T-helper 2 cell (primary cell): ENCODE results near the gene ZNF232.
"Not testable (repeated sequence)": the region's sequence is repeated elsewhere in the genome, so short reads cannot be mapped to it uniquely, and the experiment has no call there.

Experiments used
- DNase-seq, 5 experiments: peaks; one replicate each; pipeline versions ENCODE4 v3.0.0 to v3.0.0-alpha.2; 2012 to 2022

ZNF232 gene

DNA sequence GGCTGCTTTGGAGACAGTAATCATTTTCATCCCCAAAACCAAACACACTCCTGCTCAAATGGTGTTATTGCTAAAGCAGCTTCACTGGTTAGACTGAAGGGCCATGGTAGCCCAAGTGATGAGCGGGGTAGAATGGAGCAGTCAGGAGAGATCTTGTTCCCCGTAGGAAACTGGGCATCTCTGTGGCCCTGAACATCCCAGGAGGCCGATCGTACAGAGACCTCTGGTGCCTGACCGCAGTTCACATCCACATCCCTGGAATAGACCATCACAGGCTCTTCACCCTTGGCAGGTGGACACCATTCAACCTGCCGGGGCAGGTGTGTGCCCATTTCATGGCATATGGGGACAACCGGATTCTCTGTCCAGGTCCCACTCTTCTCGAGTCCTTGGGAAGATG is 18.1 kb upstream of the ZNF232 start:
- not testable (repeated sequence) for DNase-seq

DNA sequence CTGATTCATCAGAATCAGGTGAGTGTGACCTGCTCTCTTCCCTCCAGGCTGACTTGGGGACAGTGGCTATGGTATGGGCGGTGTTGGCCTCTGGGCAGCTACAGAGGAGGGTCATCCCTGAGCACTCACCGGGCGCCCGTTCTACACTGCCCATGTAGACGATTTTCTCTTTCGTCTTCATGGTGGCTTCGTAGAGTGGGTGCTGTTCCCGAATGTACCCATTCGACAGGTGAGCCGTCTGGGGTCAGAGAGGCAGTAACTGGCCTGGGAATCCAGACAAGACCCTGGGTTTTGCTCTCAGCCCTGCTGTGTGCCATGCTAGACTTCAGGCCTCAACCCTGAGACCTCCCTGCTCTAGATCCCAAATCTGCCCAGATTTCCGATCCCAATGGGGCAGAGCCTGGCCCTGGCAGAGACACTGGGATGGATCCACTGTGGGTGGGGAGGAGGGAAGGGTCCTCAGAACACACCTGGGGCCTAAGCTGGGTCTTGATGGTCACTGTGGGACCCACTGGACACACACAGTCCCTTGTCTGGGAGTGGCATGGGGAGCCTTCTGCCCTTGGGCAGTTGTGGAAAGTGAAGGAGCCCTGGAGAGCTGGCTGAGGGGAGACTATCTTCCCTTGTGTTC is 17.3 kb upstream of the ZNF232 start:
- DNase-seq, result no peak

DNA sequence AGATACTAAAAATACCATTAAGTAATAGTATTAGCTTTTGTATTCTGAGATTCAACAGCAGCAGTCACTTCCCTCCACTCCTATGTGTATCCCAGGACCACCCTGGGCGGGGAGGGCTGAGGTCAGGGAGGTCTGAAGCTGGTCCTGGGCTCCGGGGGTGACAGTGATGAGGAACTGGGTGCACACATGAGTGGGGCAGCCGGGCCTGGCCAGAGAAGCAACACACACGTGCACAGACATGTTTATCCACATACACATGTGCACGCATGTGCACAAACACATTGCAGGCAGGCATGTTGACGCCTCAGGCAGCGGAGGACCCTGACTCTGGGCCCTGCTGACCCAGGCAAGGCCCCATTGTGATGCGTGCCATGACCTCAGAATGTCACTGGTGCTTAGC is 16.7 kb upstream of the ZNF232 start:
- DNase-seq, result not testable (repeated sequence)

DNA sequence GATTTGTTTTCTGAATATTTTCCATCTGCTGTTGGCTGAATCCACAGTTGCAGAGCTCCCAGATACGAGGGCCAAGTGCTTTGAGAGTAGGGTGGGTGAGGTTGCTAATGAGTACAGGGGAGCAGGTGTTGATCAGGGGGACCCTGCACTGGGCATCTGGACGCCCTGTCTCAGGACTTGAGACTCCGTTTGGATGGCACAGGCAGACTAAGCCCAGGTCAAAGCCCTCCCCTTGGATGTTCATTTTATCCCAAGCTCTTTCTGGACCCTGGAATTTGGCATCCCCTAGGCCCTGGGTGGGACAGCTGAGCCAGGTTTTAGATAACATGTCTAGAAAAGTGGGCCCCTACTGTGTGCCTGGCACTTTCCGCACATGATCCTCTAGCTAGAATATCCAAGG is 16.2 kb upstream of the ZNF232 start:
- no peak for DNase-seq

DNA sequence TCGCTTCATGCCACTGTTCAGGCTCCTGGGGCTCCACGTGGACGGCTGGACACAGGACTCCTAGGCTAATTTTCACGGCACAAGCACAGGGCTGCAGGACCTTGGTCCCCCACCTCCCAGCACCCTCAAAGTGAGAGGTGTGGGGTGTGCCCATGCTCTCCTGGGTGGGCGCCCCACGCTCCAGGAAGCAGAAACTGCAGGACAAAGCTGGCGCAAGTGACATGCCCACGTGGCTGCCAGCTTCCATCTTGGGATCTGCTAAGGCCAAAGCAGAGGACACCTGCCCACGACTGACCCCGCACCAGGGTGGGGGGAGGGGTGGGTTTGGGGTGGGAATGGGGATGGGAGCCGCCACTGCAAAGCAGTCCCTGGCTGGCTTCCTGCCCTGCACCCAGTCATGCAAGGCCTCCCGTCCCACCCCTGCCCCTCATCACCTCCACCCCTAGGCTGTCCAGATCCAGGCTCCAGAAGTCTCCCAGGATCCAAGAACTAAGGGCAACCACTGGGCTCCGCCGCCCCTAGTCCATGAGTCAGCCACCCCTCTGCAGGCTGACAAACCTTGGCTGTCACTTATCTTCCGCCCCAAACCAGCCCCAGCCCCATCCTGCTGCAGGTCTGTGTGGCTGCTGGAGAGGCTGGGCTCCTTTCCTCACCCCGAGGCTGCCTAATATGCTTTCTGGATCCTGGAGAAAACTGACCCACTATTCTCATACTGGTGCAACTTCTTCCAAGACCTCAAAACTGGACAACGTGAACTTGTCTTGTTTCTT is 15.2 kb upstream of the ZNF232 start:
- no peak for DNase-seq

DNA sequence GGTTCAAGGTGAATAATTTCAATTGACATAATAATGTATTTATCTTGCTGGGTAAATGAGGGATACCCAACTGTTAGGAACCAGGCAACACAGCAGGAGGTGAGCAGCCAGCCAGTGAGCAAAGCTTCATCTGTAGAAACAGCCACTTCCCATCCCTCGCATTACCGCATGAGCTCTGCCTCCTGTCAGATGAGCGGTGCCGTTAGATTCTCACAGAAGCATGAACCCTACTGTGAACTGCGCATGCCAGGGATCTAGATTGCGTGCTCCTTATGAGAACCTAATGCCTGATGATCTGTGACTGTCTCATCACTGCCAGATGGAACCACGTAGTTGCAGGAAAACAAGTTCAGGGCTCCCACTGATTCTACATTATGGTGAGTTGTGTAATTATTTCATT is 13.2 kb upstream of the ZNF232 start:
- DNase-seq, result not testable (repeated sequence)

DNA sequence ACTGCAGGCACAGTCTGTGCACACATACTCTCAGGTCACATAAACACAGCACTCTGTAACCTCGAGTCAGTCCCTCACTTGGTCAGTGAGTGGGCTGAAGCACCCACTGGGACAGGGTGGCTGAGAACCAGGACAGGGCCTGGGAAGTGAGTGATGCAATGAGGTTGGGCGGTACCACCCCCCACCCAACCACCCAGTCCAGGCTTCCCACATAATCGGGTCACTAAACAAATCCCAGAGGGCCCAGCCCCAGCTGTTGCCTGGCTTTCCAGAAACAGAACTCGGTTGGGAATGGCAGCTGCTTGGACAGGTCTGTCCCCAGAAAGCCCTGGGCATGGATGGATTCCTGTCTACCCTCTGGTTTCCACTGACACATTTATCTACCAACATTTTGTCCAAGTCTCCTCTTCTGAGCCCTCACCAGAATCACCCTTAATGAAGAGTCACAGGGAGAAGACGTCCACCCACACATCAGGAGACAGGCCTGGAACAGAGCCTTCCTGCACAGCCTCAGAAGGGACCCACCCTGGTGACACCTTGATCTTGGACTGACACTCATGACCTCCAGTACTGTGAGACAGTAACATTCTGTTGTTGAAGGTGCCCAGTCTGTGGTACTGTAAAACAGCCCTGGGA is 12.6 kb upstream of the ZNF232 start:
- DNase-seq, result not testable (repeated sequence)

DNA sequence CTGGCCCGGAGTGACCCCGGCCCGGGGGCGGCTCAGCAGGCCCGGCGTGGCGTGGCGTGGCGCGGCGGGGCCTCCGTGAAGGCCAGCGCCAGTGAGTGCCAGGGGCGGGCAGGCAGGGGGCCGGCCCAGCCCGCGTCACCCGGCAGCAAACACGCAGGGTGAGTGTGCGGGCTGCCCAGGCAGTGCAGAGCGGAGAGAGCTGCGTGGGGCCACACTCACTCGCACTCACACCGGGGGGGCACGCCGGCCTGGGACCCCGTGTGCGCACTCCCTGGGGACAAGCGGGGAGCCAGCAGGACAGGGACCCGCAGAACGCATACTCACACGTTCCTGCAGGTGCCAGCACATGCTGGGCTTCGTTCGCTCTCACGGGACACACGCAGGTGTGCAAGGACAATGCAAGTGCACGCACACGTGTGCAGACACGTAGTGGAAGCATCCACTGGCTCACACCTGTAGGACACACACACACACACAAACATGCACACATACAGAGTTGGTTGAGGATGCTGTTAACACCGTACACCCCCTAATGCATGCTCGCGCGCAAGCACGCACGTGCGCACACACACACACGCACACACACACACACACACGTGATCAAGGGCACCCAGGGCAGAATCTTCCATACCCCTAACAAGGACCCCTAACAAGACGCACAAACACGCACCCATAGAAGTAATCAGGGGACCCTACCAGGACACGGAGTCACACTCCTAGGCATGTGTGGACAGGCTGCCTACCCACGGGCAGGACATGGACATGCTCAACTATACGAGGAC is 11.9 kb upstream of the ZNF232 start:
- DNase-seq, result no peak

DNA sequence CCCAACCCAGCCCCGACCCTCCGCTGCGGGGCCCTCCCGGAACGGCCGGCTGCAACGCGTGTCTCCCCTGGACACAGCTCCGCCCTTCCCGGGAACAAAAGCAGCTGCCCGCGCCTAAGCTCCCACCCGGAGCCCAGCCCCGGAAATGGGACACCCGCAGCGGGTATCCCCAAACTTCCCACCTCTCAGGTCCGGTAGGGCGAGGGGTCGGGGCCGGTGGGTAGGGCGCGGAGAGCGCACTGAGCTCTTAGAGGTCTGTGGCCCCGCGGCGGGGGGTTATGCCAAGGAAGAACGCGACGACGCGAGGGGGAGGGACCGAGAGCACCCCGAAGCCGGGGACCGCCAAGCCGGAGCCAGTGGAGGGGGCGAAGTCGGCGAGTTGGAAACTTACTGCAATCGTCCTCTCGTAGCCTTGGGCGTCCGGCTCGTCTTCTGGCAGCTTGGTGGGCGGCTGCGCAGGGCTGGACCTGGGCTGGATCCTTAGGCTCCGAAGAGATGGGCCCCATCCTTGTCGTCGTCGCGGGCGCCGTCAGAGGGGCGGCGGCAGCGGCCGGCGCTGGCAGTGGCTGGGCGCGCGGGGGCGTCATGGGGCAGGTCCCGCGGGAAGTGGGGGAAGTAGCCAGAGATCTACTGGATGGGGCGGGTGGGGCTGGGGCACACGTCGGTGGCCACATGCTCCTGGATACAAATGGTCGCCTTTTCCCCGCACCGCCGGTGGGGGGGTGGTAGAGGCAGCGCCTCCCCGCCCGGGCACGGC is 11.1 kb upstream of the ZNF232 start:
- no peak for DNase-seq

DNA sequence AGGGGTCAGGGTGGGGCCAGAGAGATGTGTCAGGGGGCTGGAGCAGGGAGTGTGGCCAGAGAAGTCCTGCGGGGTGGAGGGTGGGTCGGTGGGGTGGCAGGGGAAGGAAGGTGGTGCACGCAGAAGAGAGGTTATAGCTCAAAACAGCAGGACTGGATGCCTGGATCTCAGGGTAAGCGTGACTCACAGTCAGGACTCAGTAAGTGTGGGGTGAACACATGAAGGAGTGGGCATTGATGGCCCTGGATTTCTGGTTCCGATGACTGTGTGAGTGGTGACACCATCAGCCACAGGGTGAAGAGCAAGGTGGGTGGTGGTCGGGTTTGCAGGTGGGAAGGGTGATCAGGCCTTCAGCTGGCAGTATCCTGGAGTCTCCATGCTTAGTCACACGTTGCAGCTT is 10.4 kb upstream of the ZNF232 start:
- not testable (repeated sequence) for DNase-seq

DNA sequence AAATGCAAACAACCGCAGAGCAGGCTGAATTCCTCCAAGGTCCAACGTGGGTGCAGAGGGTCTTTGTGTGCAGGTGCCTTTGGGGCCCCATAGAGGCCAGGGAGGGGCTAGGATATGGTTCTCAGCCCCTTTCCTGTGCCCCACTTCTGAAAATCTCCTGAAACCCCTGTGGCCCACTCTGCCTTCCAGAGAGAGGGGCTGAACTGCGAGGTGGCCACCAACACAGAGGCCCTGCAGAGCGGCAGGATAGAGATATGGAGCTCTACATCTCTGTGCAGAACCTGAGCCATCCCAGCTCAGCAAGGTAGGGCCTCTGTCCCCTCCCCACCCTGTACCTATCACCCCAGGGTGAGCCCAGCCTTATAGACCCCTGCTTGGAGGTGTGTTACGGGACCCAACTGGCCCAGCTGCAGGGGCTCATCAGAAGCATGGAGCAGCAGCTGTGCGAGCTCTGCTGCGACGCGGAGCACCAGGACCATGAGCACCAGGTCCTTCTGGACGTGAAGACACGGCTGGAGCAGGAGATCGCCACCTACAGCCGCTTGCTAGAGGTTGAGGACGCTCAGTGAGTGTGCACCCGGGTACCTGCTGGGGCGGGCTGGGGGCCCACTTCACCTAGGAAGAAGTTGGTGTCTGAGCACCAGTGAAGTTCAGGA is 9.6 kb upstream of the ZNF232 start:
- no peak for DNase-seq

DNA sequence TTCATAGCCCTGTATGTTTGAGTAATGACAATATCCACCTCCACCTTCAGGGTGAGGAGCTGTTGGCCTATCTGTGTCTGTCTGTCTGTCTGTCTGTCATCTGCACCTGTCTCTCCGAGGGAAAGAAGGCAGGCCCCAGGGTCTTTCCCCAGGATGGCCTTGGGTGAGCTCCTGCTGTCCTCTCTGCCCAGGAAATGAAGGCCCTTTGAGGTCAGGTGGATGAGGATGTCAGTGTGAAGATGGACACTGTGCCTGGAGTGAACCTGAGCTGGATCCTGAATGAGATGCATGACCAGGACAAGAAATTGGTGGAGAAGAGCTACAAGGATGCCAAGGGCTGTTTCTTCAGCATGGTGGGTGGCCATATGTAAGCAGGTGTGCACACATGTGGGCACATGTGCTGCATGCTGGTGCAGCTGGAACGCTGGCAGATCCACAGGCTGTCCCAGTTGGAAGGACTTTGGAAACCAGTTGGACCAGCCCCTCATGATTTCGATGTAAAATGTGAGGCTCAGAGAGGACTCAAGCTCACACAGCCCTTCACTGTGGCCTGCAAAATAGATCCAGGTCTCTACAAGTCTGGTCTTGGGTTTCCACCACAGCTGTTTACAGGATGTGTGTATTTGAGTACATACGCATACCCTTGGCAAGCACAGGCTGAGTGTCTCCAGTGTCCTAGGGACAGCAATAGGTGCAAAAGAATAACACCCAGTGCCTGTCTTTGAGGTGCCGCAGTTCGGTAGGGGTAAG is 8.9 kb upstream of the ZNF232 start:
- DNase-seq, result not testable (repeated sequence)

DNA sequence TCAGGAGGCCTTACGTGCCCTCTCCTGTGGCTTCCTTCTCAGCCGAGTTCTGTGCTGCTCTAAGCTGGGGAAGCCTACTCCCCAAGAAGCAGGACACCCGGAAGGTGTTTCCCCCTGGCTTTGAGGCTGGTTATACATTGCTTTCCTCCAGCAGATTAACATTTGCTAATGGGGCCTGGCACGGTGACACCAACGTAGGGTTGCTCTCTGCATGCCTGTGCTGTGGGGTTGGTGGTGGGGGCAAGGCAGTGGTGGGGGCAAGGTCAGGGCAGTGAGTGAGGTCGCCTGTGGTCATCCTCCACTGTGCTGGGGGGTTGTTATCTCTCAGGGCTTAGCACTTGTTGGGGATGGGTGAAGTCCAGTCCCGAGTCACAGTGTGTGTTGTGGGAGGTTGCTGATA is 8.4 kb upstream of the ZNF232 start:
- no peak for DNase-seq

DNA sequence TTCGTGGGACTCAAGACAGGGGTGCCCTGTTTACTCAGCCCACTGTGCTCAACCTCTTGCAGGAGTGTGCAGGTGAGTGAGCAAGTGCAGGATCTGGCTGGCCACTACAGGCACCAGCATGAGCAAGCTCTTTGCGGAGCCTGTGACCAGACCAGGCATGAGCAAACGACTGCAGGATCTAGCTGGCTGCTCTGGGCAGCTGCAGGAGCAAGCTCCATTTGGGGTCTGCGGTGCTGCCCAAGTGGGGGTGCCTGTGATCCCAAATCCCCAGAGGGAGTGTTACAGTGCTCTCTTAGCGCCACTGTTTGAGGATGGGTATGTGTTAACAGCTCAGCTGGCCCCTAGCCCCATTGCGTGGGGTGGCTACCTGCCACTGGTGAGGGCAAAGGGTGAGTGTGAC is 6.5 kb upstream of the ZNF232 start:
- no peak for DNase-seq

DNA sequence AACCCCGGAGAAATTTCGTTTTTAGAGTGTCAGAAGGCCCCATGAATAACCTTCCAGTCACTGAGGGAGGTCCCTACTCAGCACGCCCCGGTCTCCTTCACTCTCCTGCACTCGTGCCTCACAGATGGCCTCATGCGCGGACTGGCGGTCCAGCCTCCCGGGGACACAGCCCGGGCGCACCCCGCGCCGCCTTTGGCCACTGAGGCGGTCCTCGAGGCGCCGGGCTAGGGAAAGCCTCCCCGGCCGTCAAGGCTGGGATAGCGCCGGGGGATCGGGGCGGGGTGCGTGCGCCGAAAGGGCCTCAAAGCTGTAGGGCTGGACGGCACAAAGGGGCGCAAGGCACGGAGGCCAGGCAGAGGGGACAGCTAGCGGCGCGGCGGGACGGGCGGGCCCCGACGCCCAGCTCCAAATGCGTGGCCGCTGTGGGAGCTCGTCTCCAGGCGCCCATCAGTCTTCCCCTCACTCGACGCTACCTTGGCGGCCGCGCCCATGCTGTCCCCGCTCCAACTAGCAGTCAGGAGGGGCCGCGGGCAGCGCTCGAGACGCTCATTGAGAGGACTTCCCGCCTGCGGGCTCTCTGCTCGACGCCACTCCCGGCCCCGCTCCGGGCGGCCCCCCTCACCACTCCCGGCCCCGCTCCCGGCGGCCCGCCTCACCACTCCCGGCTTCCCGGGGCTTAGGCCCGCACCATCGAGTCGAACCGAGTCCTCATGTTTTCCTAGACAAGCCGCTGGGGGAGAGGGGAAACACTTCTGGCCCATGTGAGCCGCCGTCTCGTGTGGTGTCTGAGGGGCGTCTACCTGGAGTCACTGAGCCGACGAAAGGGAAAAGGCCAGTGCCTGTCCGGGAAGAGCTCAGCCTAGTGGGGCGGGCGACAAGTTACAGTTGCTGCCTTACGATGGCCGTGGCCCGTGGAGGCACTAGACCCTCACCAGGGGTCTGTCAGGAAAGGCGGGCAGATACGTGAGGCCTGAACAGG is 4.3 kb upstream of the ZNF232 start, which contains the start of gene USP6:
TSS of gene USP6 (plus strand) at position 360 of the 979 bp plus-strand sequence. CDS start 14,336 bp downstream, outside the sequence.
- DNase-seq, result no peak

DNA sequence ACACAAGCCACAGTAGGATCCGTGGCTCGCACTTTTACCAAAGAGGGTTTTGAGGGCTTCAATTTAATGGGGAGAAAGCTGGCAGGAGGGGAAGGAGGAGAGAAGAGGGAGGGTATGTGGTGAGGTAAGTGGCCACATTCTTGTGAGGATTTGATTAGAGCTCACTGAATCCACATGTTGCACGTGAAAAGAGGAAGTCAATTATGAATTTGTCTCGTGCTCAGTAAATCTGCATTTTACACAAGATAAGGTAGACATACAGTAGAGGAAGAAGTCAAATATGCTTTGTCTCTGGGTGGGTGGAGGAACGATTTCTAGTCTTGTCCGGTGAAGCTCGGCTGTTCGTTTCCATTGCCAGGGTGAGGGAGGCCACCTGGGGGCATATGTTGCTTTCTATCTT is 862 bp downstream of the ZNF232 start:
- DNase-seq, result peak in 1 of 5 experiments; percentile 9

DNA sequence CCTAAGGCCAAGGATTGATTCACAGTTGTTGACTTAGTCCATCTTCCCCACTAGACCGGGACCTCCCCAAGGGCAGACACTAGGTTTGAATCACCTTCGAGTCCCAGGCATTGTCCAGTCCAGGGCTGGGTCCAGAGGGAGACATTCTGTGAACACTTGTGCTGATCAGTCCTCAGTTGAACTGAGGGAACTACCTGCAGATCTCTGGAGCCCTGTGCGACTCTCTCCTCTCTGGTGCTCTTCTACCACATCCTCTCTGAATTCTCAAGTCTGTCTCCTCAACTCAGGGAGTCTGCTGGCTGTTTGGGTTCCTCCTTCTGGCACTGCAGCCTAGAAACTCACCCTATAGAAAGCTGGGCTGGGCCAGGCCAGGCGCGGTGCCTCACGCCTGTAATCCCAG is 10.8 kb downstream of the ZNF232 start:
- no peak for DNase-seq

DNA sequence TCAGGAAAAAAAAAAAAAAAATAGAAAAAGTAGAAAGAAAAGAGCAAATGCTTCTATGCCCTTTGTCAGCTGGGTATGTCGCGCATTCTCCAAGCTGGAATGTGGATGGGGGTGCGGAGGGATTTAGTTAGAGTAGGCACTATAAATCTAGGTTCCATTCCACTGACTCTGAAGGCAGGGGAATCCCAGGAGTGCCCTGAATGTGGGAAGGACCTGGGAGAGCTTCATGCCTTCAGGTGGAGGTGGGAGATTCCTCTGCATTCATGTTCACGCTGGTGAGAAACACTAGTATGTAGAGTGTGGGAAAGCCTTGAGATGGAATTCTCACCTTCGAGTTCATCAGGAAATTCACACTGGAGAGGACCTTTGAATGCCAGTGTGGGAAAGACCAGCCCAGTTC is 12.4 kb downstream of the ZNF232 start:
- no peak for DNase-seq

DNA sequence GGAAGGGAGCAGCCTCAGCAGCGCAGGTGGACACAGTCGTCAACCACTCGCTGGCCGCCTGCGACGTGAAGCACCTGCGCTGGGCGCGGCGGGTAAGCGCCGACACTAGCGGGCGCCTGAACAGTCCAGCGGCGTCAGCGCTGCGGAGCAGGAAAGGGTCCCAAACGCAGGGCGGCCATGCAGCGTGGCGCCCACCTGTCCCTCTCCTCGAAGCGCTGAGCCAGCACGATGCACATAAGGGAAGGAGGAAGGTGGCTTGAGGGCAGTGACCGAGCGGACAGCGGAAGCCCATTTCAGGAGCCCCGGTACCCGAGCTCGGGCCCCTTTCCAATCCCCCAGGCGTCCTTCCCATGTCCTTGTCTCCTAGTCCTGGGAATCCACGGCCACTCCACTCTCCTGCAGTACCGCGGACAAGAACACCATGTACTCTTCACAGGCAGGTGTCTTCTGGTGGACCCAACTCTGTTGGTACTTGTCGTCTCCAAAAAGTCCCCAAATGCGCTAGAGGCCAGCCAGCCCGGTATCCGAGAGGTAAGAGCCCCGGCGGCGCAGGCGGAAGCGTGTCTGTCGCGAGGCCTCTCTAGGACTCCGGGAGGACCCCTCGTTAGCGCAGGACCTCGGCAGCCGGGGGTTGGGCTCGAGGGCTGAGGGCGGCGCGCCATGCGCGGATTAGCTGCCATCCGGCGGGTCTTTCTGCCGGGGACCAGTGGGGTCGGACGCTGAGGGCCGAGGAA is 14.4 kb downstream of the ZNF232 start:
- peak in 2 of 5 experiments; percentile 11 to 12 for DNase-seq
